ENCODE data around the gene CAP2. TPM values are rescaled to one million over a fixed set of nuclear protein-coding genes. Genes with fewer than 3 reads are reported as not detected.

The CAP2 gene, protein sequence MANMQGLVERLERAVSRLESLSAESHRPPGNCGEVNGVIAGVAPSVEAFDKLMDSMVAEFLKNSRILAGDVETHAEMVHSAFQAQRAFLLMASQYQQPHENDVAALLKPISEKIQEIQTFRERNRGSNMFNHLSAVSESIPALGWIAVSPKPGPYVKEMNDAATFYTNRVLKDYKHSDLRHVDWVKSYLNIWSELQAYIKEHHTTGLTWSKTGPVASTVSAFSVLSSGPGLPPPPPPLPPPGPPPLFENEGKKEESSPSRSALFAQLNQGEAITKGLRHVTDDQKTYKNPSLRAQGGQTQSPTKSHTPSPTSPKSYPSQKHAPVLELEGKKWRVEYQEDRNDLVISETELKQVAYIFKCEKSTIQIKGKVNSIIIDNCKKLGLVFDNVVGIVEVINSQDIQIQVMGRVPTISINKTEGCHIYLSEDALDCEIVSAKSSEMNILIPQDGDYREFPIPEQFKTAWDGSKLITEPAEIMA
- polyA plus RNA-seq (ENCODE audit: insufficient read length in 12 of 12): 100 to 1,000 TPM in 9 of 12 donors, 10 to 100 TPM in 2, not detected in 1; 70.0 to 247 (median 214) TPM
- long read RNA-seq, donor 1, partial matches to known transcripts: 5 of 6 reads
- long read RNA-seq, donor 1, other reads (novel, unspliced or antisense): 0 of 6 reads
- long read RNA-seq, donor 2, transcript CAP2-201 (13 exons, 3,316 nt): major isoform, 53 of 88 reads
- long read RNA-seq, donor 2, partial matches to known transcripts: 30 of 88 reads
- long read RNA-seq, donor 2, other reads (novel, unspliced or antisense): 0 of 88 reads
- long read RNA-seq, donor 3, transcript CAP2-201 (13 exons, 3,316 nt): major isoform, 20 of 32 reads
- long read RNA-seq, donor 3, partial matches to known transcripts: 10 of 32 reads
- long read RNA-seq, donor 3, other reads (novel, unspliced or antisense): 0 of 32 reads
- long read RNA-seq, donor 4, transcript CAP2-201 (13 exons, 3,316 nt): major isoform, 18 of 36 reads
- long read RNA-seq, donor 4, partial matches to known transcripts: 16 of 36 reads
- long read RNA-seq, donor 4, other reads (novel, unspliced or antisense): 0 of 36 reads
- long read RNA-seq, donor 5, transcript CAP2-201 (13 exons, 3,316 nt): major isoform, 83 of 290 reads
- long read RNA-seq, donor 5, partial matches to known transcripts: 203 of 290 reads
- long read RNA-seq, donor 5, other reads (novel, unspliced or antisense): 0 of 290 reads
- long read RNA-seq, donor 6, transcript CAP2-201 (13 exons, 3,316 nt): major isoform, 22 of 40 reads
- long read RNA-seq, donor 6, partial matches to known transcripts: 18 of 40 reads
- long read RNA-seq, donor 6, other reads (novel, unspliced or antisense): 0 of 40 reads
- long read RNA-seq, donor 7, transcript CAP2-201 (13 exons, 3,316 nt): major isoform, 18 of 29 reads
- long read RNA-seq, donor 7, partial matches to known transcripts: 11 of 29 reads
- long read RNA-seq, donor 7, other reads (novel, unspliced or antisense): 0 of 29 reads
- long read RNA-seq, donor 8, transcript CAP2-201 (13 exons, 3,316 nt): major isoform, 69 of 204 reads
- long read RNA-seq, donor 8, partial matches to known transcripts: 132 of 204 reads
- long read RNA-seq, donor 8, other reads (novel, unspliced or antisense): 0 of 204 reads
- long read RNA-seq, donor 9, transcript CAP2-201 (13 exons, 3,316 nt): major isoform, 9 of 28 reads
- long read RNA-seq, donor 9, partial matches to known transcripts: 17 of 28 reads
- long read RNA-seq, donor 9, other reads (novel, unspliced or antisense): 0 of 28 reads
- long read RNA-seq, donor 10, transcript CAP2-201 (13 exons, 3,316 nt): major isoform, 48 of 117 reads
- long read RNA-seq, donor 10, partial matches to known transcripts: 66 of 117 reads
- long read RNA-seq, donor 10, other reads (novel, unspliced or antisense): 0 of 117 reads
- long read RNA-seq, donor 11, transcript CAP2-201 (13 exons, 3,316 nt): major isoform, 28 of 86 reads
- long read RNA-seq, donor 11, partial matches to known transcripts: 57 of 86 reads
- long read RNA-seq, donor 11, other reads (novel, unspliced or antisense): 0 of 86 reads

GRCh38 chr6:17392978-17393891, at the start of gene CAP2:
Gene CAP2 (plus strand): TSS chr6:17393595. CDS start chr6:17421556, 27,961 bp downstream.
- peak; percentile 62 for DNase-seq

DNA sequence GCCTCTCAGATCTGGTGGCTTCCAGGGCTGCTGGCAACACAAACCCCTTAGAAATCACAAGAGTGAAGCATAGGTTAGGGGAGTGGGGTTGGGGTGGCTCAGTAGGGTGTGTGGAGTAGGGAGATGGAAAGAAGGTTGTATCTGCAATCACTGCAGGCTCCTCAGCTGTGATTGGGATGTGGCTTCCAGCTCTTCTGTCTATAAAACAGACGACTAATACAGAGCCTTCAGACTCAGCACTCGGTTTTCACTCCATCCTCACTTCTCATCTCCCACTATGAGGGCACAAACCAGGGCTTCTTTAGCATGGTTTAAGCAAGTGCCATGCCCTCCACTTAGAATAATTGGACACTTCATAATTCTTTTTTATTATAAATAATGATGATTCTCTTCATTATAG, 46.4 kb upstream of the CAP2 start:
- DNase-seq: no peak

DNA sequence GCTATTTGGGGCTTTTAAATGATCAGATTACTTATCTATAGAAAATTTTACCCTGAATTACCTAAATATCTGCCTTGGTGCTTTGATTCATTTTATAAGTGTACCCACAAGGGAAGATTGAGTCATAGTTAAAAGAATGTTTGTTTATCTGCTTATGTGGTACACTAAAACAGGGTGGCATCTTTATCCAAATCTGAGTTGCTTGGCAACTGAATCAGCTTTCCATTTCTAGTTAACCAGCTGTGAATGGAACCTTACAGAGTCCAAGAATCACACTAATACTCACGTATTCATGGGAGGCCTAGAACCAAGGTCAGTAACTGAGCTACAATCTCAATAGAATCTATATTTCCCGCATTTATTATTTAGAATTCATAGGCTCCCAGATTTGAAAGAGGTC, 44.0 kb upstream of the CAP2 start:
- no peak for DNase-seq

DNA sequence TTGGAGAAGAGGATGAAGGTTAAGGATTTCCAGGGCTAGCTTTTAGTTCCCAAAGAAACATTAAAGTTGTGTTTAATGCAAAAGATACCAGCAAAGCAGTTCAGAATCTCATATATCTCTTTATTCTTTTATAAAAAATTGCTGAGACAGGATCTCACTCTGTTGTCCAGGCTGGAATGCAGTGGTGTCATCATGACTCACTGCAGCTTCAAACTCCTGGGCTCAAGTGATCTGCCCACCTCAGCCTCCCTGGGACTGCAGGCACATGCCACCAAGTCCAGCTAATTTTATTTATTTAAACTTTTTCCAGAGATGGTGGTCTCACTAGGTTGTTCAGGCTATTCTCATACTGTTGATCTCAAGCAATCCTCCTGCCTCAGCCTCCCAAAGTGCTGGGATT, 41.1 kb upstream of the CAP2 start:
- DNase-seq: no peak

- DNase-seq: no peak
Observed at GRCh38 chr6:17353440-17354175, 39.8 kb upstream of the CAP2 start.

DNA sequence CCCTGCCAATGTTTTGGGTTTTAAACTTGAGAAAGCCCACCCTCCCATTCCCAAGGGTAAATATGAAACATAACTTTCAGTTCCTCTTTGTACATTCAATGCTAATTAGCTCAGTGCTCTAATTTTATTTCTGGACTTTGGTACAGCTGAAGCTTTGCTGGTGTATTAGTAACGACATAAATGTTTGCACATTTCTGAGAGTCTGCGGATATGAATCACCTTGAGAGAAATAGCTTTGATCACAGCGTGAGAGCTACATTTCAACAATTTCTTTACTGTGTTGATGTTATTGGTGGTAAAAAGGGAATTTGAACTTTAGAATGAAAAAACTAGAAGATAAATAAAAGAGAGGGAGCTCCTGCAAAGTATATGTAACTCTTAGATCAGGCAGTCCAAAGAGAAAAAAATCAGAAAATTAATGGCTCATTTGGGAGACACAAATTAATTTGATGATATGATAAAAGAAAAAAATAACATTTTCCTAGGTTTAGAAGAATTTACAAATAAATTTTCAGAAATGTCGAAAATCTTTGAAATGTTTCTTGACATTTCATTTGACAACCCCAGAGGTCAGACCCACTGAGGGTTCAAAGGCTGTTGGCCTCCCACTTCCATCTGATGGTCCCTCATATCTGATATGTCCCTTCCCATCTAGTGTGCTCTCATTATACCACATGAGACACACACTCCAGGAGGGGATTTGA, 38.5 kb upstream of the CAP2 start:
- no peak for DNase-seq

DNA sequence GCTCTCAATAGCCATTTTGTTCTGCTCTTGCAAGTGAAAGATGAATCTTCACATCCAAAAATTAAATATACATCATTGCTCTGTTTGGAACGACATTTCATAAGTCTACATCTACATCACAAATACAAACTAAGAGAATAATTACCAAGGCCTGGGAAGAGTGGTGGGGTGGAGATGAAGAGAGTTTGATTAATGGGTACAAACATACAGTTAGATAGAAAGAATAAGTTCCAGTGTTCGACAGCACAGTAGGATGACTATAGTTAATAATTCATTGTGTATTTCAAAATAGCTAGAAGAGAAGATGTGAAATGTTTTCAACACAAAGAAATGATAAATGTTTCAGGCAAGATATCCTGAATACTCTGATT, 38.0 kb upstream of the CAP2 start:
- no peak for DNase-seq

DNA sequence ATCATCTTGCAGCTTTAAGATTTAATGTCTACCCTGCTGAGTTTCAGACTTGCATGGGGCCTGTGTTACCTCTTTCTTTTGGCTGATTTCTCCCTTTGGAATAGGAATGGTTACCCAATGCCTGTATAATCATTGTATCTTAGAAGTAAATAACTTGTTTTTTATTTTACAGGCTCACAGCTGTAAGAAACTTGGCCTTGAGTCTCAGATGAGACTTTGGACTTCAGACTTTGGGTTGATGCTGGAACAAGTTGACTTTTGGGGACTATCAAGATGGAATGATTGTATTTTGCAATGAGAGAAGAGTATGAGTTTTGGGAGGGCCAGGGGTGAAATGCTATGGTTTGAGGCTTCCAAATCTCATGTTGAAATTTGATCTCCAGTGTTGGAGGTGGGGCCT, 34.9 kb upstream of the CAP2 start:
- no peak for DNase-seq

DNA sequence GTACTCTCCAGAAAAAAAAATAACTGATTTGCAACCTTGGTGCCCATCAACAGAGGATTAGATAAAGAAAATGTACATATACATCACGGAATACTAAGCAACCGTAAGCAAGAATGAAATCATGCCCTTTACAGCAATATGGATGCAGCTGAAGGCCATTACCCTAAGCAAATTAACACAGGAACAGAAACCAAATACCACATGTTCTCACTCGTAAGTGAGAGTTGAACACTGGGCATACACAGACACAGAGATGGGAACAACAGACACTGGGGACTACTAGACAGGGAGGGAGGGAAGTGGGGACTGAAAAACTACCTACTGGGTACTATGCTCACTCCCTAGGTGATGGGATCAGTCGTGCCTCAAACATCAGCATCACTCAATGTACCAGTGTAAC, 32.8 kb upstream of the CAP2 start:
- no peak for DNase-seq

GRCh38 chr6:17361013-17361412, 32.4 kb upstream of the CAP2 start:
- DNase-seq: no peak

- DNase-seq: no peak
Observed at GRCh38 chr6:17365961-17366360, 27.4 kb upstream of the CAP2 start.

DNA sequence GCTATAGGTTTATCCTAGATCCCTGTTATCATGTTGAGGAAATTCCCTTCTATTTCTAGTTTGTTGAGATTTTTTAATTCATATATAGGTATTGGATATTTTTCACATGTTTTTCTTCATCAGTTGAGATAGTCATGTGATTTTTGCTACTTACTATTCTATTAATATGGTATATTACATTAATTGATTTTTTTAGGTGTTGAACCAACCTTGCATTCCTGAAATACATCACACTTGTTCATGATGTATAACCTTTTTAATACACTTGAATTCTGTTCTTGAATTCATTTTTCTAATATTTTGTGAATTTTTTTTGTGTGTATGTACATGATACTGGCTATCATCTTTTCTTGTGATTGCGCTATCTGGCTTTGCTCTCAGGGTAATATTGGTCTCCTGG, 25.5 kb upstream of the CAP2 start:
- no peak for DNase-seq

DNA sequence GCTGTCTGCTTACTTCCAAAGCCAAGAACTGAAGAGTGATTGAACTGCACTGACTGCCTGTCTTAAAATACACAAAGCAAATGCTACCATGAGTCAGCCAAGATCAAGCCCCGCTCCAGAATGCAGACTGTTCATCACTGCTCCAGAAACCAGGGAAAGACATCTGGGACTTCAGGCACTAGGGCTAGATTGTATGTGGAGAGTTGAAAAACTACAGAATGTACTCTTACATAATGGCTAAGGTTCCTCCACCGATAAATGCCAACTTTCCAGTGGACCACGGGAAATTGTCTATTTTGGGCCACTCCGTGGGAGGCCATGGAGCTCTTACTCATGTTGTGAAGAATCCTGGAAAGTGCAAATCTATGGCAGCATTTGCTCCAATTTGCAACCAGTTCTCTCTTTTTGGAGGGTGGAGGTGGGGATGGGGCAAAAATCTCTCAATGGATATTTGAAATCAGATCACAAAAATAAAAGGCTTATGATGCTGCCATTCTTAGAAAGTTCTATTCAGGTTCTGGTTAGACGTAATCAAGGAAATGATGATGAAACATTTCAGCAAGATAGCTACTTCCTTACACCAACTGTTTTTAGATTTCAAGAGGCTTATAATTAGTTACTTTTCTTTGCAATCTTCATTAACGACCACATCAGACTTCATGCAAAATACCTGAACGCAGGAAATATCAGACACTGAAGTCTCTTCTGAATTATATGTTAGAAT, 11.8 kb upstream of the CAP2 start:
- DNase-seq: no peak

- no peak for DNase-seq
Observed at GRCh38 chr6:17385660-17386059, 7.7 kb upstream of the CAP2 start.

DNA sequence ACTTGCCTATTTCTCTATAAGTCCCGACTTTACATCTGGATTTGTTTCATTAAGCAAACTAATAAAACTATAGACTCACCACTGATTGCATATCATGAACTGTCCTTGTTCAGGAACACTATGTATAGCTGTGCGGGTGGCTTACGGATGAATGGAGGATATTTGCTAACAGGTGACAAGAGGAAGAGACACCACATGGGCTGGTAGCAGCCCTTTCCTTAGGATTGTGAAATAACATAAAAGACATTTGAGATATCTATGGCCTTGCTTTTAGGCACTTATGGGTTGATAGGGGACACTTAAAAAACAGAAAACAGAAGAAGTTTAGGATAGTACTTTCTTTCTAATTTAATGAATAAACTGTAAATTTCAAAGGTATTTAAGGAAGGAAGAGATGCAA, 5.0 kb upstream of the CAP2 start:
- DNase-seq: no peak

GRCh38 chr6:17389274-17389847, 4.0 kb upstream of the CAP2 start:
- DNase-seq: no peak

DNA sequence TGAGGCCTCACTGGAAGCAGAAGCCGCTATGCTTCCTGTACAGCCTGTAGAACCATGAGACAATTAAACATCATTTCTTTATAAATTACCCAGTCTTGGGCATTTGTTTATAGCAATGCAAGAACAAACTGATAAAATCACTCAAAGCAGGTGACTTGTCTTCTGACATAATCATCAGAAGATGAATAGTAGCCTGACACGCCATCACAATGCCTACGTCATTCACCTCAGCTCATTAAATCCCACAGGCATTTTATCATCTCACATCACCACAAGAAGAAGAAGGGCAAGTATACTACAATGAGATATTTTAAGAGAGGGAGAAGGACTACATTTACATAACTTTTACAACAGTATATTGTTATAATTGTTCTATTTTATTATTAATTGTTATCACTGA, 3.1 kb upstream of the CAP2 start:
- no peak for DNase-seq
